Stimulated activated CD4-positive, alpha-beta T cell treated with anti-CD3 and anti-CD28 coated beads, Interleukin-2, amount 100 ng/mL, for 24 hours (primary cell): ENCODE measurements around the gene TBC1D10B.
"Not testable (repeated sequence)": the region's sequence is repeated elsewhere in the genome, so short reads cannot be mapped to it uniquely, and the experiment has no call there.

Source experiments
- DNase-seq, 2 donors: peaks; one replicate each; pipeline ENCODE4 v3.0.0-alpha.2; 2020

TBC1D10B gene

GRCh38 chr16:30397776-30398660 is 27.7 kb upstream of the TBC1D10B start:
- DNase-seq, result no peak

DNA sequence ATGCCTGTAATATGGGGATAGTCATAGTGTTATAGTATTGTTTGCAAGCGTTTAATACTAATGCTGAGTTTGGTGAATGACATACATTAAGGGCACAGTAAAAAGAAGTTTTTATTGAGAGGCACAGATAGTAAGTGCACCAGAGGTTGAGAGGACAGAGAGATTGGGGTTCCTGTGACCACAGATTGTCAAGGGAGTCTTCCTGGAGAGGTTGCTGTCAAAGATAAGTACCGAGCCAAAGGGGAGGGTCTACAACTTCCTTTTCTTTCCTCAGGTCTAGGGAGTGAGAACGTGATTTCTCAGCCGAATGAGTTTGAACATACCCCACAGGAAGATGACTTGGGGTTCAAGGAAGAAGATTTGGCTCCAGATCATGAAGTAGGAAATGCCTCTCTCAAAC is 26.8 kb upstream of the TBC1D10B start:
- no peak for DNase-seq

DNA sequence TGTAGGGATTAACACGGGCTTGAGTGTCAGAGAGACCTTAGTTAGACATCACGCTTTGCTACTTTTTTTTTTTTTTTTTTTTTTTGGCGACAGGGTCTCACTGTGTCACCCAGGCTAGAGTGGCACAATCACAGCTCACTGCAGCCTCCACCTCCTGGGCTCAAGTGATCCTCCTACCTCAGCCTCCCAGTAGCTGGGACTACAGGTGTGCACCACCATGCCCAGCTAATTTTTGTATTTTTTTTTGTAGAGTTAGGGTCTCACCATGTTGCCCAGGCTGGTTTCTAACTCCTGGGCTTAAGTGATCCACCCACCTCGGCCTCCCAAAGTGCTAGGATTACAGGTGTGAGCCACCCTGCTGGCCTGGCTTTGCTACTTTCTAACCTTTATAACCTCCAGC is 26.3 kb upstream of the TBC1D10B start:
- DNase-seq, result not testable (repeated sequence)

DNA sequence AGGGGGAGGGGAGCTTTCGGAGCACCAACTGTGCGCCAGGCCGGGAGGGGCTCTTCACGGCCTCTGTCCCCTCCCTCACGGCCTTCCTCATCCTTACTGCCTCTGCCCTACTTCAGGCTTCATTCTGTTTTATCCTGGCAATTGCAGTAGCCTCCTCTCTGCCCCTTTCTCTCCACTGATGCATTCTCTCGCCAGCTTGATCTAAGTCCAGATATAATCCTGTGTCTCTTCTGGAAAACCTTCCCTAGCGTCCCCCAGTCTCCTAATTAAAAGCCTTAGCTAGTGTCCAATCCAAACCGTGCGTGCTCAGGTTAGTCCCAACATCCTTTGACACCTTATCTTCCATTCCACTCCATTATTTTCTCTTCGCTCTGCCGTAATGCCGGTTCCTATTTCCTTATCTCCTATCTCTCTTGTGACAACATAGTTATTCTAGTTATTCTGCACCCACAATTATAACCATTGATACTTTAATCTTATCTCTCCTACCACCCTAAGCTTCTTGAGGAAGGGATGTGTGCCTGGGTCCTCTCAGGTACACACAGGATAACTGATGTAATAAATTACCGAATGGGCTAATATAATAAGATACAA is 25.8 kb upstream of the TBC1D10B start:
- no peak for DNase-seq

GRCh38 chr16:30395155-30395991 is 25.1 kb upstream of the TBC1D10B start, which contains the start of gene ZNF48:
TSS of gene ZNF48 (plus strand) at chr16:30395420. CDS start at chr16:30395795, 375 bp downstream.
- peak; percentile 58 to 73 for DNase-seq

DNA sequence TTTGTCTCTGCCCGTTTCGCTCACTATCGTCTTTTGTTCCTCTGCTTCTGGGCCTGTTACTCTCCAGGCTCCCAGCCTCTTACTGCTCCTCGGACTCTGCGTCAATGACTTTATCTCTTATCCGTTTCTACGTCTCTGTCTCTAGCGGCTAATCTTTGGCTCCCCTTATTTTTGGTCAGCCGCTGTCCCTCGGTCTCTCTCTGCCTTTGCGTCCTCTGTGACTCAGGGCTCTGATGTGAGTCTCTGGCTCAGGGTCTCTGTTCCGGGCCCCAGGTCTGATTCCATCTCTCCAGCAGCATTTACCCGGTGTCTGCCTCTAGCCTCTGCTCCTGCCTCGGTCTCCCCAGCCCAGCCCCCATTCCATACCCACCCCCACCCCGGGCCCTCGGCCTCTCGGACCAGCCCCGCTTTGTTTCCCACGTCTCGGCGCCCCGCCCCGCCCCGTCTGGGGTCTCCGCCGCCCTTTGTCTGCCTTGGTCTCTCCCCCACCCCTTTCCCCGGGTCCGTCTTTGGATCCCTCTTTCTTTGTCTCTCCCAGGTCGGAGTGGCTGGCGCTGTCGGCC is 24.4 kb upstream of the TBC1D10B start:
- DNase-seq, result no peak

- no peak for DNase-seq
These were observed 13.2 kb upstream of the TBC1D10B start for GRCh38 chr16:30383521-30383920.

- peak; percentile 77 to 80 for DNase-seq
These were observed 12.0 kb upstream of the TBC1D10B start, which contains the start of gene SEPTIN1 for GRCh38 chr16:30382111-30382881. TSS of gene SEPTIN1 (minus strand) at chr16:30382561. CDS start at chr16:30382542, 19 bp downstream.

GRCh38 chr16:30381291-30382041 is 11.2 kb upstream of the TBC1D10B start:
- peak in 1 of 2 donors; percentile 52 for DNase-seq

DNA sequence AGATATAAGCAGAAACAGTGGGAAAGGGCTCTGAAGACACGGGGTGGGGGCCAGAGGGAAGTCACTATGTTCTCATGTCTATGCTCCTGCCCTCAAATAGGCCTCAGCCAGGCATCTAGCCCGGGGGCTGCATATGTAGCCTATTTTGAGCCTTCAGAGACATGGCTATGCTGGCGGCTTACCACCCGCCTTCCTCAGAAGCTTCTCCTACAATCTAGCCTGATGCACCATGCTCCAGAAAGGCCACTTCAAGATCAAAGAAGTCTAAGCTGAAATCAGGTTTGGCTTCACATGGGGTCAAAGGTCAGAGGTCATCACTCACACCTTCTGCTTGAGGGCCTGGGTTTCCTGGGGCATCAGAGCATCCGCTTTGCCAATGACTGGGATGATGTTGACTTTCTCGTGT is 10.5 kb upstream of the TBC1D10B start:
- no peak for DNase-seq

DNA sequence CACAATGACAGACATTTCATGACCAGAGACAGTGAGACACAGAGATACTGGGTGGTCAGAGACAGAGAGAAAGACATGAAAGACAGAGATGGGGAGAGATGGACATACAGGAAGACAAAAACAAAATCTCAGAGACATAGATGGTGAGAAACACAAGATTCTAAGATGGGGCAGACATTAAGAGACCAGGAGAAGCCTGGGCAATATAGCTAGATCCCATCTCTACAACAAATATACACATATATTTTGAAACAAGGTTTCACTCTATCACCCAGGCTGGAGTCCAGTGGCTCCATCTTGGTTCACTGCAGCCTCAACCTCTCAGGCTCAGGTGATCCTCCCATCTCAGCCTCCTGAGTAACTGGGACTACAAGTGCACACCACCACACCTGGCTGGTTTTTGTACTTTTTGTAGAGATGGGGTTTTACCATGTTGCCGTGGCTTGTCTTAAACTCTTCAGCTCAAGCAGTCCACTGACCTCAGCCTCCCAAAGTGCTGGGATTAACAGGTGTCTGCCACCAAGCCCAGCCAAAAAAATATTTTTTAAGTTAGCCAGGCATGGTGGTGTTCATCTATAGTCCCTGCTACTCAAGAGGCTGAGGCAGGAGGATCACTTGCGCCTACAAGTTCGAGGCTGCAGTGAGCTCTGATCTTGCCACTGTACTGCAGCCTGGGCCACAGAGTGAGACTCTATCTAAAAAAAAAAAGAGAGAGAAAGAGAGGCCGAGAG is 9.9 kb upstream of the TBC1D10B start:
- no peak for DNase-seq

DNA sequence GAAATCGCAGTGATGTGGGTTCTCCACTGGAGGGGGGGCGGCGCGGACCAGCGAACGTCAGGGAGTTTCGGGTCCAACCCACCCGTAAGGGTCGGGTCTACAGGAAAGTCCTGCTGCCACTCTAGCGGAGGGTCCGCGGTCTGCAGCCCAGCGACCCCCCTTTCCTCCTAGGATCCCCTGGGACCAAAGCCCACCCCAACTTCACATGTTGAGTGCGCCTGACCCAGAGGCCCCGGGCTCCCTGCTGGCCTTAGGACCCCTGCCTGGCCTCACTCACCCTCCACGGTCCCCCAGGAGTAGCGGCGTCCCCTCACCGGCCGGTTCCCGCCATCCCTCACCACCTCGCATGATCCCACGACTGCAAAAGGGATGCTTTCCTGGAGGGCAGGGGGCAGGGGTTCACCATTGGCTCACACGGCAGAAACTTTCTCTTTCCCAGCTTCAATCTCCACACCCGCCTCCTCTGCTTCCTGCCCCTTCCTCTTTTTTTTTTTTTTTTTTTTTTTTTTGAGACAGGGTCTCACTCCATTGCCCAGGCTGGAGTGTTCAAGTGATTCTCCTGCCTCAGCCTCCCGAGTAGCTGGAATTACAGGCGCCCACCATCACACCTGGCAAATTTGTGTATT is 9.0 kb upstream of the TBC1D10B start:
- no peak for DNase-seq

DNA sequence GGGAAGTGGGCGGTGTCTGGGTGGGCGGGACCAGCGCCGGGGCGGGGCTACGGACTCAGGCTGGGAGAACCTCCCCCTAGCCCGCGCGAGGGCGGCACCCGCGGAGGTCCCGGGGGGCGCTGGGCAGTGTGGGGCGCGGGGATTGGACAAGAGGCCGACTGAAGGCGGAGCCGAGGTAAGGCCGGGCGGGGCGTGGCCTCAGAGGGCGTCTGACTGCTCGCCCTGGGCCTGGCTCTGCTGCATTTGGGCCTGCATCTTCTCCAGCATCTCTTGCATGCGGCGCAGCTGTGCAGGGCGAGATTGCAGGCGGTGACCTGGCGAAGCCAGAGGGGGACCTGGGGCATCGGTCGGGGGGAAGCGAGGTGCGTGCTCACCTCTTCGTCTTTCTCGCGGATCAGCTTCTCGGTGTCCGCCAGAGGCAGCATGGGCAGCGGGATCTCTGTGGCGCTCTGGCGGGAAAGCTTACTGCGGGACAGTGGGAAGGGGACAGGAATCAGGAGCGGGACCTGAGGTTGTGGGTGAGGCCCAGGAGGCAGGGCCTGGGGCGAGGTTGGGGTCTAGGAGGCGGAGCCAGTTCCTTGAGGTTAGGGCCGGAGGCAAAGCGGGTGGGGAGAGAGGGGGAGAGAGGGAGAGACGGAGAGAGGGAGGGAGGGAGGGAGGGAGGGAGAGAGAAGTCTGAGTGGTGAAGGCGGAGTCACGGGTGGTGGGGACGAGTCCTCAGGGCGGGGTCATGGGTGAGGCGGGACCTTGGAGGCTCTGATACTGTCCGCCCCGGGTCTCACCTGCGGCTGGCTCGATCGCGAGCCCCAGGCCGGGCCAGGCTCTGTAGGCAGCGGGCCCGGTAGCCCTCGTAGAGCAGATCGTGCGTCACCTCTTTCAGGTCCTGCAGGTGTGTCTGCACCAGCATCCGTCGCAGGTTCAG is 8.2 kb upstream of the TBC1D10B start:
- peak; percentile 99 to 100 for DNase-seq

DNA sequence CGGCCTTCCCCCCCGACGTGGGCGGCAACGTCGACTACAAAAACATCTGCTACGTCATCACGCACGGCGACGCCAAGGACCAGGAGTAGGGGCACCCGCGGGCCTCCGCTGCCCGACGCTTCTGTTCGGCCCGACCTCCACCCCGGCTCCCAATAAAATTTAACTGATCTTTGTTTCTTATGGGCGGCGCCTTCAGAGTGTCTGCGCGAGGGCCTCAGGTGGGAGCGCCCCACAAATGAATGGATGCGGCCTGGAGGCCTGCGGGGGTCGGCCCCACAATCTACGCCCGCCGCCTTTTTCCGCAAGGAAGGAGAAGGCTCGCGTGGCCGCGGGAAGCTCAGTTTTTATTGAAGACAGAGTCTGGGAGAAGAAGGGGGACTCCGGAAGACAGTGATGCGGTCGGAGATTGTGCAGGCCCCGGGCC is 7.5 kb upstream of the TBC1D10B start:
- DNase-seq, result peak; percentile 84 to 87

- DNase-seq, result no peak
These were observed 6.9 kb upstream of the TBC1D10B start for GRCh38 chr16:30377050-30377811.

GRCh38 chr16:30376461-30376902 is 6.2 kb upstream of the TBC1D10B start:
- DNase-seq, result no peak

DNA sequence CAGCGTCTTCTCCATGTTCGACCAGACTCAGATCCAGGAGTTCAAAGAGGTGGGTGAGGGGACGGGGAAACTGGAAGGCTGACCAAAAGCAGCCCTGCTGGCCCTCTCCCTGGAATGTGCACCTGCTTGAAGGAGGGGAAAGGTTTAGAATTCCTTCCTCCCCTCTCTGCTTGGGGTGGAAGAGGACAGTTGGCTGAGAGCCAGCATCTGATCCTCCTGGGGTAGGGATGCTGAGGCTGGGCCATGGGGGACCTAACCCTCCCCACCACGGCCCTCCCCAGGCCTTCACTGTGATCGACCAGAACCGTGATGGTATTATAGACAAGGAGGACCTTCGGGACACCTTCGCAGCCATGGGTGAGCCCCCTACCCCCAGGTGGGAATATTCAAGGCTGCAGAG is 5.6 kb upstream of the TBC1D10B start:
- DNase-seq, result no peak

- no peak for DNase-seq
These were observed 4.2 kb upstream of the TBC1D10B start, which contains the start of gene MYL11 for GRCh38 chr16:30374538-30374937. TSS of gene MYL11 (plus strand) at chr16:30374802. CDS start at chr16:30374858, 56 bp downstream.
